Naive thymus-derived CD8-positive, alpha-beta T cell (primary cell): ENCODE data around the gene PAPSS2. TPM values are rescaled to one million over a fixed set of nuclear protein-coding genes. Genes with fewer than 3 reads are reported as not detected.

Source experiments
- polyA plus RNA-seq, 3 donors: library from polyadenylated mRNA; unstranded; fragments of 300-500 nt; fragmentation: Illumina TruSeq; gene quantifications; one replicate each; pipeline ENCODE4 v1.2.3, GENCODE V29; 2021
- total RNA-seq, 8 experiments: library from RNA in 2 of 8; stranded (reverse) in 2 of 8; gene quantifications; one replicate each; pipeline ENCODE4 v1.2.3 and lab custom pipeline; 2021 to 2026

The PAPSS2 gene
- total and polyA plus RNA-seq, 5 experiments from 2014 or later, result 0.05 to 0.70 (median 0.08) TPM; not detected in 2

Other genes starting within 250 kb of the PAPSS2 start
- gene MINPP1, start 155.0 kb upstream of the PAPSS2 start, total RNA-seq, result 1 to 10 TPM; 7.7 to 8.4 TPM
- 1 to 10 TPM; 5.0 to 6.6 (median 6.0) TPM for gene MINPP1, start 155.0 kb upstream of the PAPSS2 start, polyA plus RNA-seq
- gene ATAD1, start 158.3 kb downstream of the PAPSS2 start, total RNA-seq, result 10 to 100 TPM; 53.3 to 59.7 TPM
- 10 to 100 TPM; 32.4 to 39.0 (median 35.9) TPM for gene ATAD1, start 158.3 kb downstream of the PAPSS2 start, polyA plus RNA-seq
- gene KLLN, start 203.7 kb downstream of the PAPSS2 start, total RNA-seq, result 1 to 10 TPM; 1.4 to 1.7 TPM
- under 1 TPM; 0.08 to 0.47 (median 0.19) TPM for gene KLLN, start 203.7 kb downstream of the PAPSS2 start, polyA plus RNA-seq
- gene PTEN, start 203.7 kb downstream of the PAPSS2 start, total RNA-seq, result 10 to 100 TPM; 83.3 to 90.0 TPM
- gene PTEN, start 203.7 kb downstream of the PAPSS2 start, polyA plus RNA-seq, result 10 to 100 TPM; 29.4 to 37.7 (median 30.4) TPM